ENCODE measurements around the gene ARVCF. TPM values are rescaled to one million over a fixed set of nuclear protein-coding genes. Genes with fewer than 3 reads are reported as not detected.

The ARVCF gene
- total RNA-seq, 2 donors from 2014 or later: 12.5 to 13.4 TPM

GRCh38 chr22:19993926-19994325, 22.7 kb downstream of the ARVCF start:
- DNase-seq (no peak), ATAC-seq (no peak)
- intact Hi-C loops (cut with DNase I): no loop called here

DNA sequence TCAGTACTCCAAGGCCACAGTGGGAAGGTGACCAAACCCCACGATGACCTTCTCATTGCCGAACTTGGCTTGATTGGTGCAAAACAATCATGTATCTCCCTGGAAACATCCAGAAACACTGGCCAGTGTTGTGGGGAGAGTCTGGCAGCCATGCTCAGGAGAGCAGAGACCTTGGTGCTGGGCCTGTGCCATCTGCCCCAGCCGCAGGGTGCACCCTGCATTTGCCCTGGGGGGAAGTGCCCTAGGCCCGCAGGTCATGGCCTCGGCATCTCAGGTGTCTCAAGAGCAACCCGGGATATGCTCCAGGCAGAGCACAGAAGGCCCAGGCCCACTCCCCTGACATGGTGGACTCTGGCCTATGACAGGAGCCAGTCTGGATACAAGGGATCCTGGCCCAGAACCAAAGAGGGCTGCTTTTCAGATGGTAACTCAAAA, 23.7 kb downstream of the ARVCF start:
- ATAC-seq (no peak), DNase-seq (no peak)
- intact Hi-C loops (cut with DNase I): no loop called here

GRCh38 chr22:19992481-19992911, 24.1 kb downstream of the ARVCF start:
- ATAC-seq (no peak), DNase-seq (no peak)
- intact Hi-C loops (cut with DNase I): no loop called here

DNA sequence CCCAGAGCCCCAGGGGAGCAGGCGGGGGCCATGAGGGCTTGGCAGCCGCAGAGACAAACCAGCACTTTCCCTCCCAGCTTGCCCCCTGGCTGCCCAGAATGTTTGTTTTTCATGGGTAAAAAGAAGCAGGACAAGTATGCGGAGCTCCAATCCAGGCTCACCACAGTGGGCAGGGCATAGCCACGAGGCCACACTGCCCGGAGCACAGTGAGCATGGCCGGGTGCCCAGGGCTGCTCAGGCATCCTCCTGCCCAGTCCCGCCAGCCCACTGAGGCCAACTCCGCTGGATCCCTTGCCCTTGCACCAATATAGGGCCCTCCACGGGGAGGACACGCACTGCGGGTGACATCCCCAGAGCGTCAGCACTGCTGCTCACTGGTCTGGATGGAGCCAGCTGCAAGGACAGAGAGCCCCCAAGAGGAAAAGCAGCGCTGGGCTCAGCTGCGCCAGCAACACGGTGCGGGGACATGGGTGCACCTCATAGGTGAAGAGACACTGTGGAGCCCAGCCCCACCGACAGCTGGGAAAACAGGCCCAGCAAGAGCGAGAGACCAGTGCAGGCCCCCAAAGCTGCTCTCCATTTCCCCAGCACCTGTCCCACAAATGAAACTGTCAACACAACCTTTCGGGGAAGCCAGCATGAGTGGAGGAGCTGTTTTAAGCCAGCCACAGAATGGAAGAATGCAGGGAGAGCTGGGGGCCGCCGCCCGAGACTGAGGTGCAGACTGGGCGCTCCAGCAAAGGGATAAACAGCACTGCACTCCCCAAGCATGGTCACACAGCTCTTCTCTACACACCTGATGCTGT, 24.8 kb downstream of the ARVCF start:
- intact Hi-C loops (cut with DNase I): no loop called here
- ATAC-seq: no peak
- DNase-seq: no peak

DNA sequence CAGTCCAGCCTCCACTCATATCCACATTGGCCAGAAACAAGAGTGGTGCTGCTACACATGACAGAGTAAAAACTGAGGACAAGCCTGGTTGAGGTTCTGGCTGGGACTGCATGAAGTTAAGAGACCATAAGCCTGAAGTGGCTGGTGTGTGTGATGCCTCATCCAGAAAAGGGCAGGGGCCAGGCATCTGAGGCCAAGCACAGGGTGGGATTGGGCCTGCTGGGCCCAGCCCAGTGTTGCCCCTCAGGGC, 25.3 kb downstream of the ARVCF start:
- DNase-seq (no peak), ATAC-seq (no peak)
- intact Hi-C loops (cut with DNase I): no loop called here

DNA sequence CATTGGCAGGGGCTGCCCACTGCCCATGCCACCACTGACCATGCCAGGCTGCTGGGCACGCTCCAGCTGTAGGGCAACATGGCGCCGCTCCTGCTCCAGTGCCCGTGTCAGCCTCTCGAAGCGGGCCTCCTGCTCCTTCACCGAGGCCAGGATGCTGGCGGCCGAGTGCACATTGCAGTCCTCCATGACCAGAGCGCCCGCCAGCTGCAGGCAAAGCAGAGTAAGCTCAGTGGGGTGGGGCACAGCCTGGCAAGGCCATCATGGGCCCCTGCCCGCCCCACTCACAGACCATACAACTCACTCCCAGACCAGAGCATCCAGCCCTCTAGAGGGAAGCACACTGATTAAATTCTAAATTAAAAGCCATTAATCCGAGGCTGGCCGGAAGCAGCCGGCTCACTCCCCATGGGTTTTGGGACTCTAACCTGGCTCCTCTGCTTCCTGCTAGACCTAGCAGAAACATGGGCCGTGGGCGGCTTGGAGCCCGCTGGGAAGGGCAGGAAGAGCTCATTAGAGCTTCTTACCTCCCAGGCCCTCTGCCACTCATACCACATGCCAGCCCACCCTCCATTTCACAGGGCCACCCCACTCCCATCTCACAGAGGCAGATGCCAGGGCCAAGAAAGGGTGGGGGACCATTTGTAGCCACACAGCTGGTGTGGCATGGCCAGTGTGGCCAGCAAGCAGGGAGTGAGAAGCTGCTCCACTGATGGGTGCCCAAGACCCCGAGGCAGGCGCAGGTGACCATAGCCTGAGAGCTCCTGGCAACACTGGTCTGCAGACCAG, 25.8 kb downstream of the ARVCF start:
- intact Hi-C loops (cut with DNase I): no loop called here
- DNase-seq: no peak
- ATAC-seq: no peak

- intact Hi-C loops (cut with DNase I): no loop called here
- DNase-seq: no peak
Observed at GRCh38 chr22:19990188-19990587, 26.4 kb downstream of the ARVCF start.

DNA sequence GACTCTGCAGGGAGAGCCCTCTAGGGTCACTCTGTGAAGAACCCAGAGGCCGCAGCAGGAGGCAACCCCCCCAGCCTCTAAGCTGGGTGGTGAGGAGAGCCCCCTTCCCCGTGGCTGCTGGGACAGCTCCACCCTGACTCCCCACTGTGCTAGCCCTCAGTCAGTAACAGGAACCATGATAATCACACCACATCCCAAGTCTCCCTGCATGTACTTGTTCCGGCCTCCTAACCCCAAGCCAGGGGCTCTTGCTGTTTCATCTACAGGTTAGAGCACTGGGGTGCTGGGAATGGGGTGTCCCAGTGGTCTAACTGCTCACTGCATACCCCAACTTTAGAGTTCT, 26.9 kb downstream of the ARVCF start:
- DNase-seq (no peak), ATAC-seq (no peak)
- intact Hi-C loops (cut with DNase I): no loop called here

More at GRCh38 chr22:19990188-19990587, 26.4 kb downstream of the ARVCF start:
- ATAC-seq: no peak

DNA sequence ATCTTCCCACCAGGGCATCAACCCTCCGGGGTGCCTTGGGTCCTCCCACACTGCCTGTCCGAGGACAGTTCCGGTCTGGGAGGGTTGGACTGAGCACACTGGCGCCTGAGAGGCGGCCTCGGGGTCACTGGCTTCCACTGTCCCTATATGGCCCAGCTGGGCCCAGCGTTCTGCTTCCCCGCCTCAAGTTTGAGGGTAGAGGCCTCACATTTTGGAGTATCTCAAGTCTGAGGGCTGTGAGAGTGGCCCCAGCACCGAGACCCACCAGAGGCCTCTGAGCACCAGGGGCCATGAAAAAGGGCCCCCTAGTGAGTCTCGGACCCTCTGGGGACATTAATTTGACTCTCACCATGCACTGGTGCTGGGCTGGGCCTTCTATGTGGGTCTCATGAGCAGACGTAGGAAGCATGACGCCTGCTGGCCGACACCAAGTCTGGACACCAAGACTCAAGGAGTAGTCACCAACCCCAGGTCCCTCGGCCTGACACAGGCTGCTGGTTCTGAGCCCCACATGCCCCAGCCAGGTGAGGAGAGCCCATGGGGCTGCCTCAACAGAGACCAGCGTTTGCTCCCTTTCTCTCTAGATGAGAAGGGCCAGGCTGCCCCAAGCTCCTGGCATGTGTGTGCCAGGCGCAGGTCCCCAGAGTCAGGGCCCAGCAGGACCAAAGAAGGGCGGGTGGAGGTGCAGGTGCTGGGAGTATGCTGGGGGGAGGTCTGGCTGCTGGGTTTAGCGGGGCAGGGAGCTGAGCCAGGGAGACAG, 27.5 kb downstream of the ARVCF start:
- ATAC-seq (peak in 1 of 2 donors; percentile 6), DNase-seq (no peak)
- intact Hi-C loops (cut with DNase I): no loop called here

DNA sequence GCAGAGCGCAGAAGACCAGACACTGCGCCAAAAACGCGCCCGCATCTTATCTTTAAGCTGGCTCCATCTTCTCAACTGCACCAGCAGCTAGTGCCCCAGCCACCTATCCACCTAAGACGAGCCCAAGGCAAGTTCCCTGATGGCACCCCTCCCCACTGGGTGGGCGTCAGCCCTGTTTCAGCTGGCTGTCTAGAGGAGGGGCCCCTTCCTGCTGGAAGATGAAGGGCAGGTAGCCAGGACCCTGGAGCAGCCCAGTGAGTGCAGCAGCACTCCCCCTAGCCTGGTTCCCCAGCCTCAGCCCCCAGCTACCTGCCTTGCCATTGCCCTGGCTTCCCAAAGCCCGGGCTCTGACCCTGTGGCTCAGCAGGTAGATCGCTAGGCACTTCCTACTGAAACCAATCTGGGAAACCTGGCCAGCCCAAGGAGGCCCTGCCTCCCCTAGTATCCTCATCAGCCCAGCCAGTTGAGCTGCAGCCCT, 28.3 kb downstream of the ARVCF start:
- intact Hi-C loops (cut with DNase I): no loop called here
- no peak for DNase-seq
- no peak for ATAC-seq

DNA sequence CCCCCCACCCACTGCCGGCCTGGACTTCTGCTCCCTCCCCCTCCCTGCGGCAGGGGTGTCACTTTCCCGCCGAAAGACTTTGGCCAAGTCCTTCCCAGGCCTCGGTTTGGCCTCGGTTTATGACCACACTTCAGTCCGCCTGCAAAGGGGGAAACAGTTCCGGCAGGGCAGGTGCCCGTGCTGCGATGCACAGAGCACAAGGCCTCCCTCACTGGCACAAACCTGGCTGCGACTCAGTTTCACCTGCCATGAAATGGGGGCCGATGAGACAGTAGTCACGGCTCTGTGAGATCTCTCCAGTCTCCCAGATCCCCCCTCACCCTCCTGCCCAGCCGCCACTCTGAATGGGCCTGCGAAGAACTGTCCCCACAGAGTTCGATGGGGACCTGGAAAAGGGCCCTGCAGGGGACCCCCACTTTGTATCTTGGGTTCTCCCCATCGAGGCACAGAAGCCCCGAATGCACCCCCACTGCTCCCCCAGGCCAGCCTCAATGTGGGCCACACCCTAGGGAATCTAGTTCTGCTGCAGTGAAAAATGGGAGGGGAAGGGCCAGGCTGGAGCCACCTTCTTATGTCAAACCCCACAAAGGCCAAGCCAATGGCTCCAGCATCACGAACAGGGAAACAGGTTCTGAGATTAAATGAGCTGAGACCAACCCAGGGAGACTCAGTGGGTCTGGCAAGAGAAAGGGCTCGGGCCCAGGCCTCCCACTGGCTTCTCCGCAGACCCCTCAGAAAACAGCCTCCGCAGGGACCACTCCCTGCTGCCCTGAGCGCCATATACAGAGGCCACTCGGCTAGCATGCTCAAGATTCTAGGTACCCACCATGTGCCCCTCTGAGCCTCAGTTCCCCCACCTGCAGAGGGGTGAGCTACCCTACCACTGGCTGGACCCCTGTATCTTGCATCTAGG, 29.0 kb downstream of the ARVCF start:
- intact Hi-C loops (cut with DNase I): no loop called here
- no peak for DNase-seq
- ATAC-seq: no peak

DNA sequence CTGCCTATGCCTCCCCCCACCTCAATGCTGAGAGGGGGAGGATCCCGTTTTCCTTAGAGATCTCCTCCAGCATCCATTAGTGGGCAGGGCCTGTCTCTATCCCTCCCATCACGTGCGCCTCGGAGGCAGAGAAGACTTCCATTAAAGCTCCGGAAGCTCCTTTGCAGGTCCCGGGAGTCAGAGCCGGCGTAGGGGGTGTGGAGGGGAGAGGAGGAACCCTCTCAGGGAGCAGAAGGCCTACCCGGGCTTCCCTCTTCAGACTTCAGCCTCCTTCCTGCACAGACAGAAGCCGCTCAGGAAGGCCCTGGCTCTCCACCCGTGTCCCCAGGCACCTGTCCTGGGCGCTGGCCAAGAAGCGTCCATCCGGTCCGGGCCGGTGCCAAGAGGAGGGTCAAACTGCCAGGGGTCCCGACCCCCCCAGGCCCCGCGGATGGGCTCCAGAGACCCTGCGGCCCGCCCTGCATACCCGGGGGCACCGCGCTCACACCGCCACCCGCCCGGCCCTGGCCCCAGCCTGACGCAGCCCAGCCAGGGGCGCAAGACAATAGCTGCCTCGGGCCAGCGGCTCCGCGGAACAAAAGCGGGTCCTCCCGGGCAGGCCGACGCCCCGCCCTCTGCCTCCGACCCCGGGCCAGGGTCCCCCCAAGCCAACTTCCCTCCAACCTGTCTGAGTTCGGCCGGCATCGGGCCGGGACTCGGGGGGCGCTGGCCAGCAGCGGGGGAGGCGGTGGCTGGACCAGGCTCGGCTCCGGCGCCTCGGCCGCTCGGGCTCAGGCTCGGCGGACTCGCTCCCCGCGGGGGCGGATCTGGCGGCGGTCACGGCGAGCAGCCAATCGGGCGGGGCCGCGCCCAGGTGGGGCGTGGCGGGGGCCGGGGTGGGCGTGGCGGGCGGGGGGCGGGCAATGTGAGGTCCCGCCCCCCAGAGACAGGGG, 29.9 kb downstream of the ARVCF start:
- peak; percentile 90 for ATAC-seq
- intact Hi-C loops (cut with DNase I): no loop called here
- peak; percentile 85 for DNase-seq

DNA sequence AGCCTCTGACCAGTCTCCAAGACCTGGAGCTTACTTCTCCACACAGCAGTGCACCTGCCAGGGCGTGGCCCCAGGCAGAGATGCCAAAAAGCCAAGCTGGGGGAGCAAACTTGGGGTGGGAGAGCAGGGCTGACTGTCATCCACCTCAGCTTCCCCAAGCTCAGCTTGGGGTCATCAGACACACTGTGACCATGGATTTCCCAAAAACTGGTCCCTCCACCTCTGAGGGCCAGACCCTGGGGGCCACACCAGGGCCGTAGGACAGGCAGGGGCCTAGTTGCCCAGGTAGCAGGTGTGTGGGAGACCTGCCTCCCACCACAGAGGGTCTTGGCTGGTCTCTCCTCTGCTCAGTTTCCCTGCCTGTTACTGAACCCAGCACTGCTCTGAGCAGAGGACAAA, 30.6 kb downstream of the ARVCF start:
- ATAC-seq (no peak), DNase-seq (no peak)
- intact Hi-C loops (cut with DNase I): no loop called here

DNA sequence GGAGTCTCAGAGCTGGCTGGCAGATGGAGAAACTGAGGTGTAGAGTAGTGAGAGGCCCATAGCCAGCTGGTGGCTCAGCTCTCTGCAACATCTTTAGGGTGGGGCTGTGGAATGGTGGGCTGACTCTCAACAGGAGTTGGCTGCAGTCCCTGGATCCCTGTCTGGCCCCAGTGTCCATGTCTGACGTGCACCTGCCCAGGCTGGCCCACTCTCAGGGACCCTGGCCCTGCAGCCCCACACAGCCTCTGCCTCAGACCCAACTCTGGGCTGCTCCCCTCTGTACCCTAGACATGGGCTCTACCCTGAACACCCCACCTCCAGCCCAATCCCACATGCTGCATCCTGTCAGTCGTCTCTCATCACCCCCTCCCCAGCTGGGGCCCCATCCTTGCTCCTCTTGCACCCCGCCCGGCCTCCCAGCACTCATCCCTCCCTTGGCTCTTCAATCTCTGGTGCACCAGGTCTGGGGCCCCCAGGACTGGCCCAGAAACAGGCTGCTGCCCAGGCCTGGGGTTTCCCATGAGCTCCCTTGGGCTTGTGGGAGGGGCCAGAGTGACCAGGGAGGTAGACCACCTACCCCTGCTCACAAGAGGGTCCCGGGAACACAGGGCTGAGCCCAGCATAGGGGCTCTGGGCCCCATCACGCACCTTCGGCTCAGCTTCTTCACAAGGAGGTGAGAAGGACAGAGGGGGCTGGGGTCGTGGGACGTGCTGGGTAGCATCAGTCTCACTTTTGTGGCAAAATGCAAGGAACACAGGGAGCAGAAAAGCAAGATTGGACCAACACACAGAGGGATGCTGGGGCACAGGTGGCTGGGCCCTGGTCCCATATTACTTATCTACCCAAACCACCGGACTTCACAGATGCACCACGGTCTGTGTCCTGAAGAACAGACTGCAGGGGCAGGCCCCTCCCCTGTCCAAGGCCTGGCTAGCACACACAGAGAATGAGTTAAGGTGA, 31.5 kb downstream of the ARVCF start:
- ATAC-seq (no peak), DNase-seq (no peak)
- intact Hi-C loops (cut with DNase I): no loop called here

DNA sequence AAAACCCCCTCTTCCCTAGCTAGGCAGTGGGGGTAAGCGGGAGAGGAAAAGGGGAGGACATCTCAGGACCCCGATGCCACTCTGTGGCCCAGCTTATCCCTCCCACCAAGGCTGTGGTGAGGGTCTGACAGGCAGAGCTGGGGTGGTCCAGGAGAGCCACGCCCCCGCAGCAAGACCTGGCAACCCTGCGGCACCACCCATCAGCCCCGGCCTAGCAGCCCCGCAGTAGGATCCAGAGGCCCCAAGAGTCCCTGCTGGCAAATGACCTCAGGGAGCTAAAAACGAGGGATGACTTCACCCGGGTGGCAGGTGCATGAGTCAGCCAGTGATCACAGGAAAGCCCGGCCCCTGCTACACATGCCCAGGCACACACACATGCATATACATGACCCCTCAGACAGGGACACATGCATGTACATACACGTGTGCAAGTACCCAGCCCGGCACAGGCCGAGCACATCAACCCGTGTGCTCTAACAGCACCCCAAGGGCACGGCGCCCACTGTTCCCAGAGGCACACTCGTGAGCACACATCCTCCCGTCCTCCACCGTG, 32.3 kb downstream of the ARVCF start:
- peak; percentile 53 for DNase-seq
- peak; percentile 25 to 58 for ATAC-seq
- intact Hi-C loops (cut with DNase I): no loop called here

- ATAC-seq: peak in 1 of 2 donors; percentile 18
- DNase-seq: no peak
- intact Hi-C loops (cut with DNase I): no loop called here
Observed at GRCh38 chr22:19983741-19984140, 32.9 kb downstream of the ARVCF start.

Measured in left cardiac atrium (tissue), 4 donors.